ENCODE results near the gene GLI1.
A peak's percentile ranks its signal among the peaks of the same experiment; 100 is the strongest.
"Not testable (repeated sequence)": the region's sequence is repeated elsewhere in the genome, so short reads cannot be mapped to it uniquely, and the experiment has no call there.

The GLI1 gene

DNA sequence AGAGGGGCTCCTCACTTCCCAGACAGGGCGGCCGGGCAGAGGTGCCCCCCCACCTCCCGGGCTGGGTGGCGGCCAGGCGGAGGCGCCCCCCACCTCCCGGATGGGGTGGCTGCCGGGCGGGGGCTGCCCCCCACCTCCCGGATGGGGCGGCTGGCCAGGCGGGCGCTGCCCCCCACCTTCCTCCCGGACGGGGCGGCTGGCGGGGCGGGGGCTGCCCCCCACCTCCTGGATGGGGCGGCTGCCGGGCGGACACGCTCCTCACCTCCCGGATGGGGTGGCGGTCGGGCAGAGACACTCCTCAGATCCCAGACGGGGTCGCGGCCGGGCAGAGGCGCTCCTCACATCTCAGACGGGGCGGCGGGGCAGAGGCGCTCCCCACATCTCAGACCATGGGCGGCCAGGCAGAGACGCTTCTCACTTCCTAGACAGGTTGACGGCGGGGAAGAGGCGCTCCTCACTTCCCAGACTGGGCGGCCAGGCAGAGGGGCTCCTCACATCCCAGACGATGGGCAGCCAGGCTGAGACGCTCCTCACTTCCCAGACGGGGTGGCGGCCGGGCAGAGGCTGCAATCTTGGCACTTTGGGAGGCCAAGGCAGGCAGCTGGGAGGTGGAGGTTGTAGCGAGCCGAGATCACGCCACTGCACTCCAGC, 35.6 kb downstream of the GLI1 start:
- H3K36me3 ChIP-seq (ENCODE audit: control insufficient read depth in 5 of 5, insufficient read depth in 5 of 5, low read length in 5 of 5), result peaks cover 15 to 60% (median 48%) of the 10 kb centered on the region in 5 donors
- not testable (repeated sequence) for H3K27ac ChIP-seq (ENCODE audit: low read depth, low read length); H3K9me3 ChIP-seq (ENCODE audit: control insufficient read depth in 5 of 5, low read length in 5 of 5); H3K4me3 ChIP-seq (ENCODE audit: low read depth in 1 of 5, low read length in 5 of 5); H3K27me3 ChIP-seq (ENCODE audit: control insufficient read depth in 5 of 5, insufficient read depth in 4 of 5, low read length in 5 of 5); H3K4me1 ChIP-seq (ENCODE audit: control insufficient read depth in 5 of 5, insufficient read depth in 5 of 5, low read length in 5 of 5); H3K9ac ChIP-seq (ENCODE audit: low read length in 5 of 5)

DNA sequence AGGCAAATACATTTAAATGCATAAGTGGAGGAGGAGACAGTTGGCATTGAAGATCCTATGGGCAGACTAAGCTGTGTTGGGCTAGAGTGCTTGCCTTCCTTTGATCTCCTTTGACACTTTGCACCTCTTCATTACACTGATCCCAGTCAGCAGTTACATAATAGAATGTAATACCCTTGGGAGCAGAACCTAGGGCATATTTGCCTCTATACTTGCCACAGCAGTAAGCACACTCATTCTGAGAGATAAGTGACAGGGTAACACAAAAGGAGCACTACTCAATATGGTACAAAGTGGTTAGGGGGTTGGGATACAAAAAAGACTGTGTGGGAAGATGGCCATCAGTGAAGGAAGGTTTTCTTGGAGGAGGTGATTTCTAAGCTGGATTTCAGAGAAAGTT, 37.2 kb downstream of the GLI1 start:
- no peak overlapping the region for H3K4me3 ChIP-seq (ENCODE audit: low read depth in 1 of 5, low read length in 5 of 5)
- peak overlapping the region in 1 of 5 donors; percentile 32 for H3K9ac ChIP-seq (ENCODE audit: low read length in 5 of 5)
- no peaks in the 10 kb centered on the region for H3K9me3 ChIP-seq (ENCODE audit: control insufficient read depth in 5 of 5, low read length in 5 of 5)
- no peak overlapping the region for H3K27ac ChIP-seq (ENCODE audit: low read depth, low read length)
- H3K36me3 ChIP-seq (ENCODE audit: control insufficient read depth in 5 of 5, insufficient read depth in 5 of 5, low read length in 5 of 5), result peaks cover 14 to 60% (median 49%) of the 10 kb centered on the region in 5 donors
- no peaks in the 10 kb centered on the region for H3K27me3 ChIP-seq (ENCODE audit: control insufficient read depth in 5 of 5, insufficient read depth in 4 of 5, low read length in 5 of 5)
- H3K4me1 ChIP-seq (ENCODE audit: control insufficient read depth in 5 of 5, insufficient read depth in 5 of 5, low read length in 5 of 5), result no peaks in the 10 kb centered on the region

DNA sequence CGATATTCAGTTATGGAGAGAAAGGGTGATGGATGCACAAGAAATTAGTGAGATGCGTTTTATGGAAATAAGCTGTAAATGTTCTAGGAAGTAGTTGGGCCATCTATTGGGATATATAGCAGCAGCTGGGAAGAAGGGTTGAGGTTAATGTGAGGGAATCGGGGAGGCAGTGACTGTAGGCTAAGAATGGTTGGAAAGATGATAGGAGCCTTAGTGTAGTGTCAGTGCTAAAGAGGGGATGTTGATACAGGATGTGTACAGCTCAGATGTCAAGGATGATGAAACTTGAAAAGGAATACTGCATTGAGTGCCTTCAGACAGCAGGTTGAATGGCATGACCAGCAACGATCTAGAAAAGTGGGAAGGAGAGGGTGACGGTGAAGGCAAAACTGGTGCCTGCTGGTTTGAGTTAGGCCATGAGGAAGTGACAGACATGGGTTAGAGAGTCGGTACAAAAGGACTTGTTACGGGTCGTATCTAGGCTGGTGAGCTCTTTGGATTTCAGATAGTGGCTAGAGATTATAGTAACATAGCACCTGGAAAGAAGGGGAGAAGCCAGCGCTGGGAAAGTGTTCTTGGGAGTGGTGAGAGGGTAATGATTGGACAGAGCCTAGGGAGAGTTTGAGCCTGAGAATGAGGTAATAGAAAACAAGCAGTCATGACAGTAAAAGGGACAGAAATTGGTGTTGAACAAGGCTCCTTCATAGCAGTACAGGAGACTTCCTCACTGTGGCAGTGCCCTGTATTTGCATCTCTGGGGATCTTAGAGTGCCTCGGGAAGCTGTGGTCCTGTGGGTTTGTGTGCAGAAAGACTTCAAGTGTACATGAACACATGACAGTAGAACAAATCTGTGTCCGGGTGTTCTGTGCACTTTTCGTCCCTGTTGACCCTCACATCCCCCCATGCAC, 37.9 kb downstream of the GLI1 start:
- Histone ChIP-seq H3K4me3 (ENCODE audit: low read depth in 1 of 5, low read length in 5 of 5) (no peak overlapping the region), H3K9ac (ENCODE audit: low read length in 5 of 5) (no peak overlapping the region), H3K27me3 (ENCODE audit: control insufficient read depth in 5 of 5, insufficient read depth in 4 of 5, low read length in 5 of 5) (no peaks in the 10 kb centered on the region), H3K27ac (ENCODE audit: low read depth, low read length) (no peak overlapping the region), H3K36me3 (ENCODE audit: control insufficient read depth in 5 of 5, insufficient read depth in 5 of 5, low read length in 5 of 5) (peaks cover 14 to 62% (median 51%) of the 10 kb centered on the region in 5 donors), H3K4me1 (ENCODE audit: control insufficient read depth in 5 of 5, insufficient read depth in 5 of 5, low read length in 5 of 5) (no peaks in the 10 kb centered on the region), H3K9me3 (ENCODE audit: control insufficient read depth in 5 of 5, low read length in 5 of 5) (no peaks in the 10 kb centered on the region)

DNA sequence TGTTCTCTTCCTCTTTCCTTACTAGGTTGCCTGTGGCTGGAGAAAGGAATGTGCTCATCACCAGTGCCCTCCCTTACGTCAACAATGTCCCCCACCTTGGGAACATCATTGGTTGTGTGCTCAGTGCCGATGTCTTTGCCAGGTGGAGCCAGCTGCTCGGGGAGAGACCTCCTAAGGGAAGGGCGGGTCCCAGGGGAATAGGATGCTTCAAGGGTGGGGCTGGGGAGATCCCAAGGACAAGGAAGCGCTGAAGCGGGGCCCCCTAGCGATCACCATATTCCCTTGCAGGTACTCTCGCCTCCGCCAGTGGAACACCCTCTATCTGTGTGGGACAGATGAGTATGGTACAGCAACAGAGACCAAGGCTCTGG, 38.5 kb downstream of the GLI1 start:
- Histone ChIP-seq H3K9me3 (ENCODE audit: control insufficient read depth in 5 of 5, low read length in 5 of 5) (no peaks in the 10 kb centered on the region), H3K4me3 (ENCODE audit: low read depth in 1 of 5, low read length in 5 of 5) (no peak overlapping the region), H3K27me3 (ENCODE audit: control insufficient read depth in 5 of 5, insufficient read depth in 4 of 5, low read length in 5 of 5) (no peaks in the 10 kb centered on the region), H3K9ac (ENCODE audit: low read length in 5 of 5) (no peak overlapping the region), H3K4me1 (ENCODE audit: control insufficient read depth in 5 of 5, insufficient read depth in 5 of 5, low read length in 5 of 5) (no peaks in the 10 kb centered on the region), H3K27ac (ENCODE audit: low read depth, low read length) (no peak overlapping the region), H3K36me3 (ENCODE audit: control insufficient read depth in 5 of 5, insufficient read depth in 5 of 5, low read length in 5 of 5) (peaks cover 14 to 61% (median 48%) of the 10 kb centered on the region in 5 donors)

DNA sequence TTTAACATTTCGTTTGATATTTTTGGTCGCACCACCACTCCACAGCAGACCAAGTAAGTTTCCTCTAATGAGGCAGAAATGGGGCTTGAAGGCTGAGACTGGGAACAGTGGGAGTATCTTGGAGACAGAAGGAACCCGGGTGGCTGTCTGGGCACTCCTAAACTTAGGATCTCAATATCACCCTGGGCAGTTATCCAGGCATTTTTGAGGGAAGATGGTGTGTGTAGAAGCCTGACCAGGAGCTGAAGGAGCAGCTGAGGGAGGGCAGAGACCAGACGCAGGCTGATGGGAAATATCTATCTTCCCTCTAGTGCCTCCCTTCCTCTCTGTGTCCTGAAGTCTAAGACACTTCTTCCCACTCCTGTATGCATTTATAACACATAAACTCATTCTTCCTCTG, 39.0 kb downstream of the GLI1 start:
- no peak overlapping the region for H3K9ac ChIP-seq (ENCODE audit: low read length in 5 of 5)
- no peak overlapping the region for H3K4me3 ChIP-seq (ENCODE audit: low read depth in 1 of 5, low read length in 5 of 5)
- no peak overlapping the region for H3K27ac ChIP-seq (ENCODE audit: low read depth, low read length)
- no peaks in the 10 kb centered on the region for H3K27me3 ChIP-seq (ENCODE audit: control insufficient read depth in 5 of 5, insufficient read depth in 4 of 5, low read length in 5 of 5)
- H3K36me3 ChIP-seq (ENCODE audit: control insufficient read depth in 5 of 5, insufficient read depth in 5 of 5, low read length in 5 of 5), result peaks cover 14 to 66% (median 49%) of the 10 kb centered on the region in 5 donors
- no peaks in the 10 kb centered on the region for H3K9me3 ChIP-seq (ENCODE audit: control insufficient read depth in 5 of 5, low read length in 5 of 5)
- no peaks in the 10 kb centered on the region for H3K4me1 ChIP-seq (ENCODE audit: control insufficient read depth in 5 of 5, insufficient read depth in 5 of 5, low read length in 5 of 5)

DNA sequence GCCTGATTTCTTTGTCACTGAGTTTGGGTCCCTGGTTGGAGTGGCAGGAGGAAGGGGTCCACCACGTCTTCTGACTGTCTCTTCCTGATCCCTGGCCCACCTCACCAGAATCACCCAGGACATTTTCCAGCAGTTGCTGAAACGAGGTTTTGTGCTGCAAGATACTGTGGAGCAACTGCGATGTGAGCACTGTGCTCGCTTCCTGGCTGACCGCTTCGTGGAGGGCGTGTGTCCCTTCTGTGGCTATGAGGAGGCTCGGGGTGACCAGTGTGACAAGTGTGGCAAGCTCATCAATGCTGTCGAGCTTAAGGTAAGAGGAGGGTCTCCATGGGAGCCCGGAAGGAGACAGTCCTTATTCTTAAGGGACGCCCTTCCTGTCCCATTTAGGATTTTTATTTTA, 40.6 kb downstream of the GLI1 start:
- Histone ChIP-seq H3K4me3 (ENCODE audit: low read depth in 1 of 5, low read length in 5 of 5) (no peak overlapping the region), H3K9ac (ENCODE audit: low read length in 5 of 5) (no peak overlapping the region), H3K9me3 (ENCODE audit: control insufficient read depth in 5 of 5, low read length in 5 of 5) (no peaks in the 10 kb centered on the region), H3K27ac (ENCODE audit: low read depth, low read length) (no peak overlapping the region), H3K4me1 (ENCODE audit: control insufficient read depth in 5 of 5, insufficient read depth in 5 of 5, low read length in 5 of 5) (no peaks in the 10 kb centered on the region), H3K27me3 (ENCODE audit: control insufficient read depth in 5 of 5, insufficient read depth in 4 of 5, low read length in 5 of 5) (no peaks in the 10 kb centered on the region), H3K36me3 (ENCODE audit: control insufficient read depth in 5 of 5, insufficient read depth in 5 of 5, low read length in 5 of 5) (peaks cover 16 to 81% (median 63%) of the 10 kb centered on the region in 5 donors)

DNA sequence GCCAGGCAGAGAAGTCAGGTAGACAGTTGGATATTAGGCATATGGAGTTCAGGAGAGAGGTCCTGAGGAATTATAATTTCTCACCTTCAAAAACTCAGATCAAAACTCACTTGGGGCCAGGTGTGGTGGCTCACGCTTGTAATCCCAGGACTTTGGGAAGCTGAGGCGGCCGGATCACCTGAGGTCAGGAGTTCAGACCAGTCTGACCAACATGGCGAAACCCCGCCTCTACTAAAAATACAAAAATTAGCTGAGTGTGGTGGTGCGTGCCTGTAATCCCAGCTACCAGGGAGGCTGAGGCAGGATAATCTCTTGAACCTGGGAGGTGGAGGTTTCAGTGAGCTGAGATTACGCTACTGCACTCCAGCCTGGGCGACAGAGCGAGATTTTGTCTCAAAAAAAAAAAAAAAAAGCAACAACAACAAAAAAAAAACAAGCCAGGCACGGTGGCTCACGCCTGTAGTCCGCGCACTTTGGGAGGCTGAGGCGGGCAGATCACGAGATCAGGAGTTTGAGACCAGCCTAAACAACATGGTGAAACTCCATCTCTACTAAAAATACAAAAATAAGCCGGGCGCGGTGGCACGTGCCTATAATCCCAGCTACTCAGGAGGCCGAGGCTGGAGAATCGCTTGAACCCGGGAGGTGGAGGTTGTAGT, 42.9 kb downstream of the GLI1 start:
- H3K4me1 ChIP-seq (ENCODE audit: control insufficient read depth in 5 of 5, insufficient read depth in 5 of 5, low read length in 5 of 5); H3K4me3 ChIP-seq (ENCODE audit: low read depth in 1 of 5, low read length in 5 of 5); H3K9ac ChIP-seq (ENCODE audit: low read length in 5 of 5); H3K9me3 ChIP-seq (ENCODE audit: control insufficient read depth in 5 of 5, low read length in 5 of 5); H3K27ac ChIP-seq (ENCODE audit: low read depth, low read length); H3K27me3 ChIP-seq (ENCODE audit: control insufficient read depth in 5 of 5, insufficient read depth in 4 of 5, low read length in 5 of 5): not testable (repeated sequence)
- H3K36me3 ChIP-seq (ENCODE audit: control insufficient read depth in 5 of 5, insufficient read depth in 5 of 5, low read length in 5 of 5), result peaks cover 9 to 81% (median 65%) of the 10 kb centered on the region in 5 donors

DNA sequence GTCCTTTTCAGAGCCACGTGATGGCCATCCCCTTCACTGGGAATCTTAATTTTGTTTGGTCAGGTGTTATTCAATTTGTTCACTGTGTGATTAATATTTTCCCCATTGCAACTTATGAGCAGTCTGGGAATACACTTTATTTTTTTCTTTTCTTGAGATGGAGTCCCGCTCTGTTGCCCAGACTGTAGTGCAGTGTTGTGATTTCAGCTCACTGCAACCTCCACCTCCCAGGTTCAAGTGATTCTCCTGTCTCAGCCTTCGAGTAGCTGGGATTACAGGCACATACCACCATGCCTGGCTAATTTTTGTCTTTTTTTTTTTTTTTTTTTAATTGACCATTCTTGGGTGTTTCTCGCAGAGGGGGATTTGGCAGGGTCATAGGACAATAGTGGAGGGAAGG, 47.0 kb downstream of the GLI1 start:
- not testable (repeated sequence) for H3K9ac ChIP-seq (ENCODE audit: low read length in 5 of 5); H3K27ac ChIP-seq (ENCODE audit: low read depth, low read length); H3K4me3 ChIP-seq (ENCODE audit: low read depth in 1 of 5, low read length in 5 of 5); H3K4me1 ChIP-seq (ENCODE audit: control insufficient read depth in 5 of 5, insufficient read depth in 5 of 5, low read length in 5 of 5); H3K9me3 ChIP-seq (ENCODE audit: control insufficient read depth in 5 of 5, low read length in 5 of 5); H3K27me3 ChIP-seq (ENCODE audit: control insufficient read depth in 5 of 5, insufficient read depth in 4 of 5, low read length in 5 of 5)
- peaks cover 5 to 73% (median 49%) of the 10 kb centered on the region in 5 donors for H3K36me3 ChIP-seq (ENCODE audit: control insufficient read depth in 5 of 5, insufficient read depth in 5 of 5, low read length in 5 of 5)

DNA sequence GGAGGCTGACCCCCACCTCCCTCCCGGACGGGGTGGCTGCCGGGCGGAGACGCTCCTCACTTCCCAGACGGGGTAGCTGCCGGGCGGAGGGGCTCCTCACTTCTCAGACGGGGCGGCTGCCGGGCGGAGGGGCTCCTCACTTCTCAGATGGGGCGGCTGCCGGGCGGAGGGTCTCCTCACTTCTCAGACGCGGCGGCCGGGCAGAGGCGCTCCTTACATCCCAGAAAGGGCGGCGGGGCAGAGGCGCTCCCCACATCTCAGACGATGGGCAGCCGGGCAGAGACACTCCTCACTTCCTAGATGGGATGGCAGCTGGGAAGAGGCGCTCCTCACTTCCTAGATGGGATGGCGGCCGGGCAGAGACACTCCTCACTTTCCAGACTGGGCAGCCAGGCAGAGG, 48.2 kb downstream of the GLI1 start:
- H3K9me3 ChIP-seq (ENCODE audit: control insufficient read depth in 5 of 5, low read length in 5 of 5); H3K4me1 ChIP-seq (ENCODE audit: control insufficient read depth in 5 of 5, insufficient read depth in 5 of 5, low read length in 5 of 5); H3K27ac ChIP-seq (ENCODE audit: low read depth, low read length); H3K27me3 ChIP-seq (ENCODE audit: control insufficient read depth in 5 of 5, insufficient read depth in 4 of 5, low read length in 5 of 5); H3K9ac ChIP-seq (ENCODE audit: low read length in 5 of 5); H3K4me3 ChIP-seq (ENCODE audit: low read depth in 1 of 5, low read length in 5 of 5): not testable (repeated sequence)
- peaks cover 11 to 76% (median 55%) of the 10 kb centered on the region in 5 donors for H3K36me3 ChIP-seq (ENCODE audit: control insufficient read depth in 5 of 5, insufficient read depth in 5 of 5, low read length in 5 of 5)

DNA sequence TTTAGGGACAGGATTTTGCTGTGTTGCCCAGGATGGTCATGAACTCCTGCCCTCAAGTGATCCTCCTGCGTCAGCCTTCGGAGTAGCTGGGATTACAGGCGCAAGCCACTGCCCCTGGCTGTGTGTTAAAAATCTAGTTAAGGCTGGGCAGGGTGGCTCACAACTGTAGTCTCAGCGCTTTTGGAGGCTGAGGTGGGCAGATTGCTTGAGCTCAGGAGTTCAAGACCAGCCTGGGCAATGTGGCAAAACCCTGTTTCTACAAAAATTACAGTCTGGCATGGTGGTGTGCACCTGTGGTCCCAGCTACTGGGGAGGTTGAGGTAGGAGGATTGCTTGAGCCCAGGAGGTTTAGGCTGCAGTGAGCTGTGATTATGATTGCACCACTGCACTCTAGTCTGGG, 51.6 kb downstream of the GLI1 start:
- H3K36me3 ChIP-seq (ENCODE audit: control insufficient read depth in 5 of 5, insufficient read depth in 5 of 5, low read length in 5 of 5), result peaks cover 21 to 74% (median 60%) of the 10 kb centered on the region in 5 donors
- H3K4me3 ChIP-seq (ENCODE audit: low read depth in 1 of 5, low read length in 5 of 5), result no peak overlapping the region
- no peak overlapping the region for H3K27ac ChIP-seq (ENCODE audit: low read depth, low read length)
- H3K9ac ChIP-seq (ENCODE audit: low read length in 5 of 5), result no peak overlapping the region
- H3K4me1 ChIP-seq (ENCODE audit: control insufficient read depth in 5 of 5, insufficient read depth in 5 of 5, low read length in 5 of 5), result no peaks in the 10 kb centered on the region
- no peaks in the 10 kb centered on the region for H3K9me3 ChIP-seq (ENCODE audit: control insufficient read depth in 5 of 5, low read length in 5 of 5)
- H3K27me3 ChIP-seq (ENCODE audit: control insufficient read depth in 5 of 5, insufficient read depth in 4 of 5, low read length in 5 of 5), result no peaks in the 10 kb centered on the region
